ENCODE data around the gene GALNT14.

DNA sequence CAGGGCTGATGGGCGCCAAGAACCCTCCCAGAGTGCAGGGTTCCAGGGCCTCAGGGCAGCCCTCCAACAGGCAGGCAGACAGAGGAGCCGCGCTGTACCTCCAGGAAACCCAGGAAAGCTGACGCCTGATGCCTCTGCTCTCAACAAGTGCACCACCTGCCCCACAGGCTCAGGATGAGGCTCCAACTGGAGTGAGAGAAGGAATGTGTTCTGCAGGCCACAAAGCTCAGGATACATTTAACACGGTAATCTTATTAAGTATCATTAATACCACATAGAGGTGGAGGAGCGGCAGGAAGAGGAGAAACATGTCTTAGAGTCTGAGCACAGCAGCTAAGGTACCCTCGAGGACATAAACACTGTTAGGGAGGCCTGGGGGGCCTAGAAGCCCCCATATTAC lies 175.1 kb downstream of the GALNT14 start:
- TF ChIP-seq CTCF (IDR thresholded peaks at IDR 0.05) (no peak), POLR2A (IDR thresholded peaks at IDR 0.05) (no peak)

Data from suprapubic skin (tissue), 3 donors.